Measurements from ENCODE around the gene IQCM.

IQCM gene

GRCh38 chr4:149835280-149835679 lies 19.6 kb upstream of the IQCM start:
- TF ChIP-seq CTCF (IDR thresholded peaks at IDR 0.05; ENCODE audit: control insufficient read depth, extremely low read depth, insufficient read depth), result no peak
- no peak for DNase-seq (ENCODE audit: low read depth)
- no peak overlapping the region for H3K4me3 ChIP-seq (ENCODE audit: low read depth, low read length)

GRCh38 chr4:149831656-149832208 lies 16.1 kb upstream of the IQCM start:
- no peak for TF ChIP-seq CTCF (IDR thresholded peaks at IDR 0.05; ENCODE audit: control insufficient read depth, extremely low read depth, insufficient read depth)
- DNase-seq (ENCODE audit: low read depth), result no peak
- no peak overlapping the region for H3K4me3 ChIP-seq (ENCODE audit: low read depth, low read length)

GRCh38 chr4:149830823-149831222 lies 15.2 kb upstream of the IQCM start:
- TF ChIP-seq CTCF (IDR thresholded peaks at IDR 0.05; ENCODE audit: control insufficient read depth, extremely low read depth, insufficient read depth), result no peak
- no peak for DNase-seq (ENCODE audit: low read depth)
- no peak overlapping the region for H3K4me3 ChIP-seq (ENCODE audit: low read depth, low read length)

GRCh38 chr4:149825336-149825735 lies 9.7 kb upstream of the IQCM start:
- H3K4me3 ChIP-seq (ENCODE audit: low read depth, low read length), result no peak overlapping the region
- TF ChIP-seq CTCF (IDR thresholded peaks at IDR 0.05; ENCODE audit: control insufficient read depth, extremely low read depth, insufficient read depth), result no peak
- no peak for DNase-seq (ENCODE audit: low read depth)

GRCh38 chr4:149823769-149824221 lies 8.2 kb upstream of the IQCM start:
- DNase-seq (ENCODE audit: low read depth), result no peak
- H3K4me3 ChIP-seq (ENCODE audit: low read depth, low read length), result no peak overlapping the region
- TF ChIP-seq CTCF (IDR thresholded peaks at IDR 0.05; ENCODE audit: control insufficient read depth, extremely low read depth, insufficient read depth), result no peak

GRCh38 chr4:149801416-149801815 lies 14.2 kb downstream of the IQCM start:
- no peak for TF ChIP-seq CTCF (IDR thresholded peaks at IDR 0.05; ENCODE audit: control insufficient read depth, extremely low read depth, insufficient read depth)
- DNase-seq (ENCODE audit: low read depth), result no peak
- H3K4me3 ChIP-seq (ENCODE audit: low read depth, low read length), result no peak overlapping the region

GRCh38 chr4:149799546-149799945 lies 16.1 kb downstream of the IQCM start:
- TF ChIP-seq CTCF (IDR thresholded peaks at IDR 0.05; ENCODE audit: control insufficient read depth, extremely low read depth, insufficient read depth), result no peak
- H3K4me3 ChIP-seq (ENCODE audit: low read depth, low read length), result no peak overlapping the region
- no peak for DNase-seq (ENCODE audit: low read depth)
